Adrenal gland (tissue), 12 donors: ENCODE results near the gene PLEK2. TPM values are rescaled to one million over a fixed set of nuclear protein-coding genes. Genes with fewer than 3 reads are reported as not detected.

Experiments used
- DNase-seq, 7 donors: peaks; one replicate each; pipeline ENCODE4 v3.0.0-alpha.2; 2019 to 2020
- H3K27ac ChIP-seq, 5 donors: fragments of 200-600 bp; sonication (generic) in 4 of 5; 1 replicate in 3 of 5; 2 replicates in 2 of 5; pipeline versions ENCODE4 v1.5.1 to v1.8.0; 2016 to 2020; ENCODE audit warnings: mild to moderate bottlenecking in 1 of 5
- H3K27me3 ChIP-seq: fragments of 200-600 bp; 2 replicates; pipeline ENCODE4 v1.8.0; 2021
- H3K36me3 ChIP-seq, 2 donors: fragments of 200-600 bp; replicated peaks in 1 of 2; 1 replicate in 1 of 2; 2 replicates in 1 of 2; pipeline versions ENCODE4 v1.5.1 to v1.8.0; 2018 to 2022
- H3K4me1 ChIP-seq, 2 donors: fragments of 200-600 bp; replicated peaks in 1 of 2; 1 replicate in 1 of 2; 2 replicates in 1 of 2; pipeline versions ENCODE4 v1.5.1 to v1.8.0; 2018 to 2021
- H3K4me3 ChIP-seq, 4 donors: fragments of 200-600 bp; sonication (generic) in 3 of 4; one replicate each; pipeline ENCODE4 v1.5.1; 2016 to 2018
- H3K9me3 ChIP-seq, 3 donors: fragments of 200-600 bp; sonication (generic) in 1 of 3; replicated peaks in 1 of 3; 1 replicate in 2 of 3; 2 replicates in 1 of 3; pipeline versions ENCODE4 v1.5.1 to v1.8.0; 2016 to 2021
- POLR2A ChIP-seq, 2 donors: fragments of 450-650 bp; IDR thresholded peaks; one replicate each; pipeline ENCODE4 v1.6.1; 2017; ENCODE audit warnings: antibody characterized with exemption in 2 of 2, mild to moderate bottlenecking in 2 of 2, moderate library complexity in 1 of 2
- WGBS, 4 donors: extraction: QIAGEN DNeasy Blood & Tissue Kit in 2 of 4; methylation state at CpG; one replicate each; pipeline versions ENCODE4 v1.1.5 to v1.1.7; 2013 to 2017; 5-methylcytosine and 5-hydroxymethylcytosine counted together
- intact Hi-C, 2 donors: fragments of 100-400 bp; cut with DNase I; formaldehyde crosslinking; loops; one replicate each; pipeline versions ENCODE4 v1.14.1 to v1.15.0; 2022 to 2023
- polyA plus RNA-seq, 3 donors: library from polyadenylated mRNA; stranded (reverse); fragments of 200-250 nt in 2 of 3; fragments of 350-450 nt in 1 of 3; fragmentation: Illumina TruSeq in 1 of 3; extraction: RNeasy Lipid Tissue Mini Kit (QIAGEN cat#74804) in 1 of 3; gene quantifications; one replicate each; pipeline ENCODE4 v1.2.3, GENCODE V29; 2013 to 2014
- total RNA-seq, 9 donors: library from RNA; depleted of rRNA in 4 of 9; stranded (reverse); fragments of >200 nt in 4 of 9; fragments of 120-200 nt in 1 of 9; fragmentation: NEBNext Ultra II Directional in 1 of 9; extraction: Animal tissue kit (Norgen Biotek cat#: 25700) in 1 of 9; gene quantifications; one replicate each; pipeline versions ENCODE4 v1.1.0 to v1.2.4, GENCODE V29; 2013 to 2023
- TF ChIP-seq, protein P1 (sequence below), 6 experiments: fragments of 450-650 bp in 4 of 6; fragments of 200-600 bp in 2 of 6; sonication (generic) in 1 of 6; IDR thresholded peaks; 1 replicate in 5 of 6; 2 replicates in 1 of 6; pipeline versions ENCODE4 v1.5.1 to v1.8.0; 2016 to 2021; ENCODE audit warnings: antibody characterized with exemption in 6 of 6, mild to moderate bottlenecking in 2 of 6, moderate library complexity in 1 of 6
- donor health status: healthy with polysubstance abuse.
- donor health status: Bipolar disorder and iron deficiency.
- donor health status: DM: yes; HTN: yes; CAD: no.
- donor health status: DM: no; HTN: no; CAD: no.
- donor health status: DM: no; HTN: no; CAD: no.
- donor health status: DM: yes; HTN: yes; CAD: no.

PLEK2 gene
- total and polyA plus RNA-seq, 12 donors: 19.6 to 384 (median 56.1) TPM

DNA sequence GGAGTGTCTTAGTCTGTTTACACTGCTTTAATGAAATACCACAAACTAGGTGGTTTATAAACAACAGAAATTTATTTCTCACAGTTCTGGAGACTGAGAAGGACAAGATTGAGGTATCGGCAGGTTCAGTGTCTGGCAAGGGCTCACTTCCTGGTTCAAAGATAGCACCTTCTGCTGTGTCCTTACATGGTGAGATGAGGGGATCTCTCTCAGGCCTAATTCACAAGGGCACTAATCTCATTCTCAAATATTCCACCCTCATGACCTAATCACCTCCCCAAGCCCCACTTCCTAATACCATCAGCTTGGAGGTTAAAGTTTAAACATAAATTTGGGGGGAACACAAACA lies 35.0 kb upstream of the PLEK2 start:
- TF ChIP-seq, protein P1, sequence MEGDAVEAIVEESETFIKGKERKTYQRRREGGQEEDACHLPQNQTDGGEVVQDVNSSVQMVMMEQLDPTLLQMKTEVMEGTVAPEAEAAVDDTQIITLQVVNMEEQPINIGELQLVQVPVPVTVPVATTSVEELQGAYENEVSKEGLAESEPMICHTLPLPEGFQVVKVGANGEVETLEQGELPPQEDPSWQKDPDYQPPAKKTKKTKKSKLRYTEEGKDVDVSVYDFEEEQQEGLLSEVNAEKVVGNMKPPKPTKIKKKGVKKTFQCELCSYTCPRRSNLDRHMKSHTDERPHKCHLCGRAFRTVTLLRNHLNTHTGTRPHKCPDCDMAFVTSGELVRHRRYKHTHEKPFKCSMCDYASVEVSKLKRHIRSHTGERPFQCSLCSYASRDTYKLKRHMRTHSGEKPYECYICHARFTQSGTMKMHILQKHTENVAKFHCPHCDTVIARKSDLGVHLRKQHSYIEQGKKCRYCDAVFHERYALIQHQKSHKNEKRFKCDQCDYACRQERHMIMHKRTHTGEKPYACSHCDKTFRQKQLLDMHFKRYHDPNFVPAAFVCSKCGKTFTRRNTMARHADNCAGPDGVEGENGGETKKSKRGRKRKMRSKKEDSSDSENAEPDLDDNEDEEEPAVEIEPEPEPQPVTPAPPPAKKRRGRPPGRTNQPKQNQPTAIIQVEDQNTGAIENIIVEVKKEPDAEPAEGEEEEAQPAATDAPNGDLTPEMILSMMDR (IDR thresholded peaks at IDR 0.05): no peak
- no peak for TF ChIP-seq POLR2A (IDR thresholded peaks at IDR 0.05)
- no peaks in the 10 kb centered on the region for H3K27me3 ChIP-seq
- no peak for DNase-seq
- H3K4me3 ChIP-seq: no peak overlapping the region
- no peaks in the 10 kb centered on the region for H3K4me1 ChIP-seq
- no peaks in the 10 kb centered on the region for H3K9me3 ChIP-seq
- no peaks in the 10 kb centered on the region for H3K36me3 ChIP-seq
- intact Hi-C loops: no loop called here
- WGBS, 4 donors: 79 to 100% (median 84%) methylated on average over 1 of the region's 1 CpG
- H3K27ac ChIP-seq: no peak overlapping the region

DNA sequence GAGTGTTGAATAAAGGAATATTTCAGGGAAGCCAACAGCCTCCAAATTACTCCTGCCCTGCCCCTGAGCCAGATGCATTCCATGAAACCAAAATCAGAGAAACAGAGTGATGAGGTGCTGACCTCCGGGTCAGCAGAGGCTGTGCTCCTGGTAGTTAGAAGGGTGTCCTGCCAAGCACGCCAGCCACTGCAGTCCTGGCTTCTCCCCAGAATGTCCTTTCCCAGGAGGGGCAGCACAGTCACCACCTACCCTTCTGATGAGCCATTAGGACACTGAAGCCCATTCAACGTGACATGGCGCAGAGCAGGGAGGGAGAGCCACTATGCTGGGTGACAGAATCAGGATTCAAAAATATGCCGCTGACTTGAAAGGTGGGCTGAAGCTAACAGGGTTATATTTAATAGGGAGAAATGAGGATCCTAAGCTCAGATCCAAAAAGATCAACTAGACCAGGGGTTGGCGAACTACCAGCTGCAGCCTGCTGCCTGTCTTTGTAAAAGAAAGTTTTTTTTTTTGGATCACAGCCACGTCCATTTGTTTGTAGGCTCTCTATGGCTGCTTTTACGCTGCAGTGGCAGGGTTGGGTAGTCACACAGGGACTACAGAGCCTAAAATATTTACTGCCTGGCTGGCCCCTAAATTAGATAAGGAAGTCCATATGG lies 34.5 kb upstream of the PLEK2 start:
- TF ChIP-seq, protein P1 (IDR thresholded peaks at IDR 0.05): no peak
- TF ChIP-seq POLR2A (IDR thresholded peaks at IDR 0.05): no peak
- H3K4me3 ChIP-seq: no peak overlapping the region
- intact Hi-C loops: no loop called here
- H3K36me3 ChIP-seq: no peaks in the 10 kb centered on the region
- no peaks in the 10 kb centered on the region for H3K9me3 ChIP-seq
- WGBS, 4 donors: 58 to 76% (median 71%) methylated on average over 7 to 8 of the region's 8 CpGs
- no peaks in the 10 kb centered on the region for H3K27me3 ChIP-seq
- H3K4me1 ChIP-seq: no peaks in the 10 kb centered on the region
- no peak overlapping the region for H3K27ac ChIP-seq
- DNase-seq: peak in 1 of 7 donors; percentile 23

DNA sequence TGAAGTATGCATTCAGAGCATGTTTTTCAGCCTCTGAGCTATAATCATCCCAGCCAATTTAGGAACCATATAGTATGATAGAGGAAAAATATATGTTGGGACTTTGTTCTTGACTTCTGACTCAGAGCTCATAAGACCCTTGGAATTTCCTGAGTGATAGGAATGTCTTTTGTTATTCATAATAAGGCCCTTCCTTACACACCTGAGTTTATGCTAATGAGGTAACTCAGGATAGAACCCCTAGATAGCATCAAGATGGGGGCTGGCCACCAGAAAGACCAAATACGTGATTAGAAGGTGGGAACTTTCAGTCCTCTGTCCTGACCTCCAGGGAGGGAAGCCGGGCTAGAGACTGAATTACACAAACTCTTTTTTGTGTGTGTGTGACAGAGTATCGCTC lies 32.4 kb upstream of the PLEK2 start:
- Histone ChIP-seq H3K27me3 (no peaks in the 10 kb centered on the region), H3K27ac (no peak overlapping the region), H3K4me3 (no peak overlapping the region), H3K36me3 (no peaks in the 10 kb centered on the region), H3K9me3 (no peaks in the 10 kb centered on the region), H3K4me1 (no peaks in the 10 kb centered on the region)
- intact Hi-C loops: no loop called here
- DNase-seq: no peak
- no peak for TF ChIP-seq POLR2A (IDR thresholded peaks at IDR 0.05)
- TF ChIP-seq, protein P1 (IDR thresholded peaks at IDR 0.05): no peak
- 81 to 100% (median 90%) methylated on average over 2 to 3 of the region's 3 CpGs for WGBS, 4 donors

DNA sequence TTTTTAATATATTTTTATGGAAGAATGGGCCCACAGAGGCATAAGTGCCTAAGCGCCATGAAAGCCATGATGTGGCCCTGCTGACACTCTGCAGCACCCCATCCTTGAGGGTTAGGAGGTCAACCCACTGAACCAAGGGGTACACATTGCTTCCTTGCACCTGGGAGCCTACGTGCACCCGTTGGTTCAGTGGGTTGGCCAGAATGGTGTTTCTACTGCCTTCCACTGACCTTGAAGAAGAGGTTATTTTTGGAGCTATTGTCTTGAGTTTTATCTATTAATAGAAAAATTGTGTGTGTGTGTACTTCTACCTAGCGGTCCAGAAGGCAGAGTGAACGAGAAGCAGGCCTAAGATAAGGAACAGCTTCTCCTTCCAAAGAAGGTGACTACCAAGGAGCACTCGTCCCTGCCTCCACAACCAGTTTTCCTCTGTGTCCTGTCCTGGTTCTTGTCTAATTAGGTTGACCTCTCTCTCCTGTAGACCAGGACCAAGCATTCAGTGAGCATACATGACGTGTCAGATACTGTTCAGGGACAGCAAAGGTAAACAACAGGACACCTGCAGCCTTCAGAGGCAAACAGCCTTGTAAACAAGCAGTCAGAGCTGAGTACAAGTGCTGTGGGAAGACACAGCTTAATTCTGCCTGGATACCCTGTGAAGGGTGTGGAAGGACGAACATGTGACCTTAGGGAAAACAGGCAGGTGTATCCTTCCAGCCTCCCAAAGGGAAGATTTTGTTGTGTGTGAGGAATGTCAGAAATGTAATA lies 30.4 kb upstream of the PLEK2 start:
- intact Hi-C loops: no loop called here
- TF ChIP-seq, protein P1 (IDR thresholded peaks at IDR 0.05): no peak
- Histone ChIP-seq H3K36me3 (no peaks in the 10 kb centered on the region), H3K27me3 (no peaks in the 10 kb centered on the region), H3K27ac (no peak overlapping the region), H3K4me3 (no peak overlapping the region), H3K4me1 (peaks cover 0 to 6% of the 10 kb centered on the region in 2 donors), H3K9me3 (no peaks in the 10 kb centered on the region)
- DNase-seq: no peak
- WGBS, 4 donors: 74 to 79% (median 78%) methylated on average over 7 to 8 of the region's 8 CpGs
